GM12878 (cell line): ENCODE data around the gene TMEM217. TPM values are rescaled to one million over a fixed set of nuclear protein-coding genes. Genes with fewer than 3 reads are reported as not detected.

Source experiments
- ATAC-seq: fragments of 200-7000 bp; cut with Tn5 transposase; 3 replicates; pipeline ENCODE4 v1.9.1; 2020; ENCODE audit warnings: mild to moderate bottlenecking, moderate library complexity
- BruUV-seq: library from RNA; stranded (reverse); fragments of 400-500 nt; replicated peaks from 2 replicates; lab custom pipeline; 2021; lab: Mats Ljungman, UMichigan
- CTCF ChIA-PET: fragments of 300-600 bp; sonication (Branson Sonifier 250); formaldehyde crosslinking; extraction: SDS; loops from one replicate; lab custom pipeline; 2021; ENCODE audit warnings: inconsistent platforms; lab: Yijun Ruan, JAX
- POLR2A ChIA-PET: fragments of 350-600 bp; formaldehyde crosslinking; extraction: SDS; loops from one replicate; lab custom pipeline; 2021; ENCODE audit warnings: inconsistent platforms; lab: Charles Lee
- RAD21 ChIA-PET: fragments of 300-600 bp; sonication (Branson Sonifier 250); formaldehyde crosslinking; loops from one replicate; lab custom pipeline; 2023; ENCODE audit warnings: antibody characterized with exemption; ENCODE audit not compliant: unreplicated experiment; lab: Charles Lee
- SMC1A ChIA-PET: fragments of 300-600 bp; sonication (Branson Sonifier 250); formaldehyde crosslinking; loops from one replicate; lab custom pipeline; 2023; ENCODE audit not compliant: unreplicated experiment, uncharacterized antibody; lab: Charles Lee
- DNase-seq: peaks from one replicate; pipeline ENCODE4 v3.0.0-alpha.2; 2011; ENCODE audit warnings: low read depth, low spot score
- FAIRE-seq: peaks from 3 replicates; lab custom pipeline; 2011; peaks lifted over from hg19 to GRCh38; lab: Jason Lieb, UNC
- H2AFZ ChIP-seq: 2 replicates; pipeline ENCODE4 v1.6.0; 2011; ENCODE audit warnings: low read depth, low read length, control low read depth; ENCODE audit not compliant: control insufficient read depth
- H3K27ac ChIP-seq: 2 replicates; pipeline ENCODE4 v1.5.1; 2011; ENCODE audit warnings: control low read depth; ENCODE audit not compliant: control insufficient read depth, insufficient read depth
- H3K27me3 ChIP-seq, 2 experiments: replicated peaks in 1 of 2; 2 replicates each; pipeline versions ENCODE4 v1.6.0 to v1.6.1; 2011; ENCODE audit warnings: low read length in 1 of 2; ENCODE audit not compliant: control insufficient read depth in 2 of 2, insufficient read depth in 2 of 2
- H3K36me3 ChIP-seq, 2 experiments: 2 replicates each; pipeline ENCODE4 v1.5.1; 2011; ENCODE audit warnings: low read length in 1 of 2; ENCODE audit not compliant: control insufficient read depth in 2 of 2, insufficient read depth in 2 of 2
- H3K4me1 ChIP-seq: 2 replicates; pipeline ENCODE4 v1.6.1; 2011; ENCODE audit warnings: mild to moderate bottlenecking, low read length, moderate library complexity, mixed read lengths; ENCODE audit not compliant: control insufficient read depth, insufficient read depth
- H3K4me2 ChIP-seq: 2 replicates; pipeline ENCODE4 v1.6.0; 2011; ENCODE audit warnings: control low read depth; ENCODE audit not compliant: control insufficient read depth, insufficient read depth
- H3K4me3 ChIP-seq: fragments of 200-600 bp; sonication (generic); 2 replicates; pipeline ENCODE4 v1.5.1; 2016
- H3K79me2 ChIP-seq: 2 replicates; pipeline ENCODE4 v1.6.0; 2011; ENCODE audit warnings: low read length; ENCODE audit not compliant: control insufficient read depth, insufficient read depth
- H3K9ac ChIP-seq: 2 replicates; pipeline ENCODE4 v1.8.0; 2011; ENCODE audit warnings: low read length, control low read depth, mixed read lengths; ENCODE audit not compliant: control insufficient read depth, insufficient read depth
- H3K9me3 ChIP-seq: replicated peaks from 3 replicates; pipeline ENCODE4 v1.5.1; 2011; ENCODE audit warnings: mild to moderate bottlenecking, low read length; ENCODE audit not compliant: control insufficient read depth, insufficient read depth
- H4K20me1 ChIP-seq: 2 replicates; pipeline ENCODE4 v1.6.0; 2011; ENCODE audit not compliant: control insufficient read depth, insufficient read depth
- ATF7 ChIP-seq: fragments of 450-650 bp; IDR thresholded peaks from 2 replicates; pipeline ENCODE4 v1.6.1; 2016; ENCODE audit warnings: low read depth, mild to moderate bottlenecking
- EED ChIP-seq: sonication (generic); IDR thresholded peaks from 2 replicates; pipeline ENCODE4 v1.6.1; 2016; ENCODE audit warnings: antibody characterized with exemption, low read depth
- EP300 ChIP-seq, 2 experiments: fragments of 150-350 bp in 1 of 2; IDR thresholded peaks; 2 replicates each; pipeline ENCODE4 v1.6.1; 2011 to 2012; ENCODE audit warnings: low read depth in 2 of 2, low read length in 2 of 2, borderline replicate concordance in 1 of 2, improper control_type of control experiment in 1 of 2, inconsistent platforms in 1 of 2; ENCODE audit not compliant: control insufficient read depth in 1 of 2
- GATAD2B ChIP-seq: fragments of 450-650 bp; conservative IDR thresholded peaks from 2 replicates; pipeline ENCODE4 v1.6.1; 2017; ENCODE audit warnings: low read depth, mild to moderate bottlenecking, moderate library complexity
- KLF5 ChIP-seq: fragments of 450-650 bp; IDR thresholded peaks from 2 replicates; pipeline ENCODE4 v1.6.1; 2014; ENCODE audit warnings: mild to moderate bottlenecking; ENCODE audit not compliant: partially characterized antibody
- MEF2B ChIP-seq: fragments of 450-650 bp; IDR thresholded peaks from 2 replicates; pipeline ENCODE4 v1.6.1; 2018; ENCODE audit warnings: mild to moderate bottlenecking, moderate library complexity; ENCODE audit not compliant: partially characterized antibody, poor library complexity, severe bottlenecking
- MLLT1 ChIP-seq: fragments of 450-650 bp; IDR thresholded peaks from 2 replicates; pipeline ENCODE4 v1.6.1; 2016; ENCODE audit warnings: mild to moderate bottlenecking
- MYB ChIP-seq: fragments of 150-350 bp; IDR thresholded peaks from 2 replicates; pipeline ENCODE4 v1.6.1; 2014; ENCODE audit warnings: mild to moderate bottlenecking, low read depth, low read length, borderline replicate concordance
- NR2F1 ChIP-seq: fragments of 450-650 bp; conservative IDR thresholded peaks from 2 replicates; pipeline ENCODE4 v1.6.1; 2017; ENCODE audit warnings: mild to moderate bottlenecking
- PBX3 ChIP-seq: IDR thresholded peaks from 2 replicates; pipeline ENCODE4 v1.6.1; 2011; ENCODE audit warnings: mild to moderate bottlenecking, low read depth, low read length, moderate library complexity; ENCODE audit not compliant: insufficient replicate concordance
- RB1 ChIP-seq: fragments of 450-650 bp; formaldehyde crosslinking; IDR thresholded peaks from 2 replicates; pipeline ENCODE4 v1.6.1; 2017; ENCODE audit warnings: mild to moderate bottlenecking, borderline replicate concordance
- SIN3A ChIP-seq: IDR thresholded peaks from 2 replicates; pipeline ENCODE4 v1.6.1; 2012; ENCODE audit warnings: low read depth, low read length, improper control_type of control experiment
- SIX5 ChIP-seq: IDR thresholded peaks from 2 replicates; pipeline ENCODE4 v1.6.1; 2011; ENCODE audit warnings: mild to moderate bottlenecking, low read depth, low read length, moderate library complexity; ENCODE audit not compliant: severe bottlenecking
- SMC3 ChIP-seq: IDR thresholded peaks from 2 replicates; pipeline ENCODE4 v1.6.1; 2011; ENCODE audit warnings: low read length, improper control_type of control experiment, borderline replicate concordance
- SREBF1 ChIP-seq: IDR thresholded peaks from 2 replicates; pipeline ENCODE4 v1.6.1; 2012; ENCODE audit warnings: mild to moderate bottlenecking, low read length
- SREBF2 ChIP-seq: IDR thresholded peaks from 2 replicates; pipeline ENCODE4 v1.6.1; 2012; ENCODE audit warnings: mild to moderate bottlenecking, low read length
- SRF ChIP-seq, 2 experiments: IDR thresholded peaks; 2 replicates each; pipeline ENCODE4 v1.6.1; 2011; ENCODE audit warnings: low read depth in 2 of 2, low read length in 2 of 2, mild to moderate bottlenecking in 1 of 2, moderate library complexity in 1 of 2
- TAF1 ChIP-seq: IDR thresholded peaks from 2 replicates; pipeline ENCODE4 v1.6.1; 2011; ENCODE audit warnings: mild to moderate bottlenecking, low read depth, low read length, borderline replicate concordance
- WRNIP1 ChIP-seq: IDR thresholded peaks from 2 replicates; pipeline ENCODE4 v1.6.1; 2011; ENCODE audit warnings: low read depth, low read length, improper control_type of control experiment, borderline replicate concordance
- ZNF274 ChIP-seq: IDR thresholded peaks from one replicate; pipeline ENCODE4 v1.8.0; 2011; ENCODE audit not compliant: insufficient read length, insufficient read depth
- WGBS: methylation state at CpG from one replicate; pipeline ENCODE4 v1.1.6; 2016; ENCODE audit warnings: low lambda C conversion rate; ENCODE audit not compliant: insufficient replicate concordance, insufficient coverage; ENCODE audit errors: missing lambda C conversion rate; 5-methylcytosine and 5-hydroxymethylcytosine counted together
- in situ Hi-C: fragments of 300-500 bp; cut with MboI; formaldehyde crosslinking; loops from 9 replicates; pipeline ENCODE4 v1.14.3; 2018; ENCODE audit warnings: mixed read lengths
- intact Hi-C: fragments of 100-400 bp; cut with micrococcal nuclease; formaldehyde crosslinking; loops from one replicate; pipeline ENCODE4 v1.14.2; 2022; ENCODE audit not compliant: unreplicated experiment
- polyA plus RNA-seq, 11 experiments: library from polyadenylated mRNA; depleted of rRNA in 4 of 11; unstranded in 6 of 11; stranded (reverse) in 5 of 11; fragments of >200 nt; fragmentation: Nextera tagmentation in 4 of 11; fragmentation: Illumina TruSeq in 1 of 11; extraction: Ambion mirVana in 4 of 11; extraction: Trizol in 1 of 11; gene quantifications; 1 replicate in 1 of 11; 2 replicates in 10 of 11; pipeline versions ENCODE4 v1.2.1 to v1.2.3, GENCODE V29; 2011 to 2016; ENCODE audit warnings: inconsistent platforms in 2 of 11, missing spikeins in 2 of 11, low read depth in 1 of 11
- total RNA-seq, 4 experiments: library from RNA; depleted of rRNA in 3 of 4; stranded (reverse); fragments of >200 nt in 3 of 4; fragmentation: Illumina TruSeq in 1 of 4; extraction: Trizol in 1 of 4; gene quantifications; 2 replicates each; pipeline versions ENCODE4 v1.2.1 to v1.2.3, GENCODE V29; 2013 to 2021

The TMEM217 gene
- total and polyA plus RNA-seq, 10 of the 15 experiments (the other 5 are each of a cell fraction or from before 2014, with no cell fraction given), result 1.3 to 4.5 (median 2.3) TPM

GRCh38 chr6:37269105-37269504 lies 11.2 kb upstream of the TMEM217 start (continued):
- TF ChIP-seq MLLT1 (no peak), ZNF274 (no peak), SREBF1 (no peak), MEF2B (no peak), GATAD2B (no peak), WRNIP1 (no peak)
- TF ChIP-seq, all 136 proteins: peak for 0

- FAIRE-seq (no peak), DNase-seq (no peak), ATAC-seq (no peak)
- Histone ChIP-seq H3K36me3 (0 out of 4 replicates have a peak, but pooled peaks cover 0 to 3% of the 10 kb centered on the region in 2 experiments), H3K9ac (no peak overlapping the region), H3K9me3 (no peaks in the 10 kb centered on the region; the same call in 2 of the 3 replicates), H3K4me3 (no peak overlapping the region), H3K27me3 (no peaks in the 10 kb centered on the region), H2AFZ (no peak overlapping the region), H3K4me2 (no peak overlapping the region), H3K27ac (no peak overlapping the region), H3K4me1 (peaks cover 4% of the 10 kb centered on the region), H3K79me2 (peaks cover 25% of the 10 kb centered on the region), H4K20me1 (no peaks in the 10 kb centered on the region)
- ChIA-PET CTCF (interaction anchor here (1.5 to 2.3 kb wide), 3 partner anchors 38 to 49 kb away, joined by 3 to 9 read pairs (median 4); no protein-coding TSS in a partner anchor), SMC1A (interaction anchor here (1.3 to 1.6 kb wide), 3 partner anchors 10 to 14 kb away, joined by 3 to 6 read pairs (median 4); no protein-coding TSS in a partner anchor), RAD21 (no interaction called here), POLR2A (interaction anchor here (0.6 to 1.2 kb wide), 3 partner anchors 8 to 786 kb away, joined by 3 to 9 read pairs (median 8); partner anchors contain the start of genes TBC1D22B and TMEM217)
- WGBS, result 100% methylated on average over 3 of the region's 3 CpGs
- intact Hi-C loops, result no loop called here
- in situ Hi-C loops, result no loop called here
- no TSS peak for BruUV-seq
- TF ChIP-seq EED (no peak), MYB (no peak), SIN3A (no peak), ATF7 (no peak), SRF (IDR thresholded peaks at IDR 0.05; ENCODE audit: low read depth in 2 of 2, low read length in 2 of 2) (no peak), KLF5 (no peak), SREBF2 (no peak), RB1 (no peak), TAF1 (no peak), EP300 (IDR thresholded peaks at IDR 0.05; ENCODE audit: borderline replicate concordance in 1 of 2, control insufficient read depth in 1 of 2, low read depth in 2 of 2, low read length in 2 of 2) (no peak), SIX5 (no peak), NR2F1 (no peak), PBX3 (no peak), SMC3 (no peak)
Observed at GRCh38 chr6:37265860-37266259, 7.9 kb upstream of the TMEM217 start.
